A549 (cell line): ENCODE results near the gene SNAPIN. TPM values are rescaled to one million over a fixed set of nuclear protein-coding genes. Genes with fewer than 3 reads are reported as not detected.

Experiments used
- ATAC-seq, 2 experiments: fragments of 200-7000 bp in 1 of 2; fragments of >200 bp in 1 of 2; cut with Nextera tagmentation in 1 of 2; cut with Tn5 transposase in 1 of 2; 3 replicates each; pipeline versions ENCODE4 v1.8.0 to v1.9.1; 2018 to 2020; ENCODE audit warnings: mild to moderate bottlenecking in 1 of 2, moderate library complexity in 1 of 2
- CTCF ChIA-PET: fragments of 300-600 bp; sonication (Branson Sonifier 250); formaldehyde crosslinking; extraction: SDS; loops from one replicate; lab custom pipeline; 2021; ENCODE audit warnings: antibody characterized with exemption, inconsistent platforms; lab: Yijun Ruan, JAX
- POLR2A ChIA-PET: fragments of 350-600 bp; formaldehyde crosslinking; extraction: SDS; loops from one replicate; lab custom pipeline; 2021; ENCODE audit warnings: antibody characterized with exemption, inconsistent platforms; lab: Yijun Ruan, JAX
- DNase-seq, 2 experiments: peaks; one replicate each; pipeline versions ENCODE4 v3.0.0 to v3.0.0-alpha.2; 2011 to 2016; ENCODE audit warnings: low read depth in 1 of 2, low spot score in 1 of 2
- FAIRE-seq: peaks from 2 replicates; lab custom pipeline; 2011; peaks lifted over from hg19 to GRCh38; lab: Jason Lieb, UNC
- H3K27ac ChIP-seq, 2 experiments: fragments of >200 bp; sonication (Bioruptor Twin); formaldehyde crosslinking; 3 replicates each; pipeline ENCODE4 v1.5.1; 2016 to 2017
- H3K4me1 ChIP-seq: fragments of >200 bp; sonication (Bioruptor Twin); formaldehyde crosslinking; 3 replicates; pipeline ENCODE4 v1.6.1; 2016
- H3K4me2 ChIP-seq: fragments of >200 bp; sonication (Bioruptor Twin); formaldehyde crosslinking; 3 replicates; pipeline ENCODE4 v1.6.1; 2016
- H3K4me3 ChIP-seq: fragments of >200 bp; sonication (Bioruptor Twin); formaldehyde crosslinking; 3 replicates; pipeline ENCODE4 v1.5.1; 2016
- H3K9me3 ChIP-seq: fragments of >200 bp; sonication (Bioruptor Twin); formaldehyde crosslinking; 3 replicates; pipeline ENCODE4 v1.6.1; 2016
- BCL3 ChIP-seq: fragments of >200 bp; sonication (Bioruptor Twin); formaldehyde crosslinking; IDR thresholded peaks from 3 replicates; pipeline ENCODE4 v1.6.1; 2016
- CBX2 ChIP-seq: fragments of 200-600 bp; sonication (generic); IDR thresholded peaks from 2 replicates; pipeline ENCODE4 v1.6.1; 2016; ENCODE audit warnings: low read depth, mild to moderate bottlenecking, borderline replicate concordance
- CEBPB ChIP-seq, 2 experiments: fragments of >200 bp in 1 of 2; sonication (Bioruptor Twin) in 1 of 2; formaldehyde crosslinking in 1 of 2; IDR thresholded peaks; 2 replicates each; pipeline ENCODE4 v1.6.1; 2012 to 2016
- CHD2 ChIP-seq: fragments of 150-350 bp; IDR thresholded peaks from 2 replicates; pipeline ENCODE4 v1.6.1; 2014; ENCODE audit warnings: low read length; ENCODE audit not compliant: partially characterized antibody
- CTCF ChIP-seq: fragments of >200 bp; sonication (Bioruptor Twin); formaldehyde crosslinking; IDR thresholded peaks from 3 replicates; pipeline ENCODE4 v1.5.1; 2016
- ELK1 ChIP-seq: fragments of 150-350 bp; IDR thresholded peaks from 2 replicates; pipeline ENCODE4 v1.6.1; 2014; ENCODE audit warnings: low read depth, mild to moderate bottlenecking, low read length
- EP300 ChIP-seq, 2 experiments: fragments of >200 bp; sonication (Bioruptor Twin); formaldehyde crosslinking; IDR thresholded peaks; 2 replicates in 1 of 2; 3 replicates in 1 of 2; pipeline ENCODE4 v1.6.1; 2016 to 2017
- FOSL2 ChIP-seq, 2 experiments: fragments of 450-650 bp in 1 of 2; fragments of >200 bp in 1 of 2; sonication (Bioruptor Twin) in 1 of 2; formaldehyde crosslinking; IDR thresholded peaks; 2 replicates each; pipeline versions ENCODE4 v1.5.0 to v1.6.1; 2016 to 2020; ENCODE audit warnings: mild to moderate bottlenecking in 1 of 2, moderate library complexity in 1 of 2
- FOXS1 ChIP-seq: fragments of 250-450 bp; sonication (Bioruptor Pico); IDR thresholded peaks from 2 replicates; pipeline ENCODE4 v1.5.0; 2020; ENCODE audit warnings: mild to moderate bottlenecking, moderate library complexity
- GATA3 ChIP-seq: IDR thresholded peaks from 2 replicates; pipeline ENCODE4 v1.6.1; 2012; ENCODE audit warnings: borderline replicate concordance
- HDAC2 ChIP-seq: fragments of 200-600 bp; sonication (generic); IDR thresholded peaks from 2 replicates; pipeline ENCODE4 v1.6.1; 2016
- HMGXB4 ChIP-seq: fragments of 250-450 bp; sonication (Bioruptor Pico); IDR thresholded peaks from 2 replicates; pipeline ENCODE4 v1.5.0; 2021; ENCODE audit warnings: mild to moderate bottlenecking, moderate library complexity, borderline replicate concordance
- HOXB5 ChIP-seq: fragments of 250-450 bp; sonication (Bioruptor Pico); IDR thresholded peaks from 2 replicates; pipeline ENCODE4 v1.5.0; 2020; ENCODE audit warnings: mild to moderate bottlenecking, moderate library complexity
- KDM5A ChIP-seq: fragments of 200-600 bp; sonication (generic); IDR thresholded peaks from 2 replicates; pipeline ENCODE4 v1.6.1; 2016; ENCODE audit warnings: antibody characterized with exemption, mild to moderate bottlenecking
- MAZ ChIP-seq: fragments of 150-350 bp; IDR thresholded peaks from 2 replicates; pipeline ENCODE4 v1.6.1; 2014; ENCODE audit warnings: antibody characterized with exemption, low read depth, low read length, borderline replicate concordance
- NFE2L2 ChIP-seq: fragments of 150-350 bp; conservative IDR thresholded peaks from 2 replicates; pipeline ENCODE4 v1.6.1; 2014; ENCODE audit warnings: low read length
- NPAS2 ChIP-seq: fragments of 250-450 bp; sonication (Bioruptor Pico); IDR thresholded peaks from 2 replicates; pipeline ENCODE4 v1.8.0; 2022; ENCODE audit warnings: mild to moderate bottlenecking, moderate library complexity, borderline replicate concordance
- POLR2A ChIP-seq: IDR thresholded peaks from 2 replicates; pipeline ENCODE4 v1.6.1; 2012; ENCODE audit warnings: mild to moderate bottlenecking, low read length
- RARB ChIP-seq: fragments of 250-450 bp; sonication (Bioruptor Pico); IDR thresholded peaks from 2 replicates; pipeline ENCODE4 v1.8.0; 2021; ENCODE audit warnings: mild to moderate bottlenecking, moderate library complexity
- RCOR1 ChIP-seq: fragments of 150-350 bp; IDR thresholded peaks from 2 replicates; pipeline ENCODE4 v1.6.1; 2014; ENCODE audit warnings: antibody characterized with exemption, low read length, low read depth
- RNF2 ChIP-seq: fragments of 200-600 bp; sonication (generic); IDR thresholded peaks from 2 replicates; pipeline ENCODE4 v1.6.1; 2016; ENCODE audit warnings: low read depth, mild to moderate bottlenecking, antibody characterized with exemption, moderate library complexity, borderline replicate concordance
- SMC3 ChIP-seq: fragments of >200 bp; sonication (Bioruptor Twin); formaldehyde crosslinking; IDR thresholded peaks from 3 replicates; pipeline ENCODE4 v1.6.1; 2018; ENCODE audit warnings: inconsistent platforms
- SREBF2 ChIP-seq: fragments of 450-650 bp; IDR thresholded peaks from 2 replicates; pipeline ENCODE4 v1.6.1; 2014; ENCODE audit warnings: mild to moderate bottlenecking, moderate library complexity
- TP53 ChIP-seq: fragments of 250-450 bp; sonication (Bioruptor Pico); IDR thresholded peaks from 2 replicates; pipeline ENCODE4 v1.5.0; 2021; ENCODE audit warnings: mild to moderate bottlenecking, moderate library complexity
- ZNF302 ChIP-seq: fragments of 250-450 bp; sonication (Bioruptor Pico); IDR thresholded peaks from 2 replicates; pipeline ENCODE4 v1.9.0; 2021; ENCODE audit warnings: inconsistent platforms, mild to moderate bottlenecking, moderate library complexity
- WGBS: methylation state at CpG from one replicate; pipeline ENCODE4 v1.1.6; 2017; ENCODE audit errors: missing lambda C conversion rate; 5-methylcytosine and 5-hydroxymethylcytosine counted together
- polyA plus RNA-seq, 4 experiments: library from polyadenylated mRNA; depleted of rRNA in 3 of 4; stranded (reverse); fragments of >200 nt; fragmentation: RNase III in 1 of 4; extraction: RNeasy Plus Mini Kit Qiagen cat#74134 plus additional on column Dnase treatment in 1 of 4; gene quantifications; 2 replicates in 3 of 4; 3 replicates in 1 of 4; pipeline ENCODE4 v1.2.3, GENCODE V29; 2011 to 2017

Gene SNAPIN
- polyA plus RNA-seq, 2 of the 4 experiments (the other 2 are of a cell fraction), result 52.6 to 71.4 TPM

- H3K9me3 ChIP-seq, result no peaks in the 10 kb centered on the region
- ATAC-seq, result no peak
- TF ChIP-seq ELK1 (no peak), CTCF (no peak), FOSL2 (IDR thresholded peaks at IDR 0.05) (no peak), FOSL2 (CRISPR knock-in tag; IDR thresholded peaks at IDR 0.05) (no peak), CHD2 (no peak), EP300 (IDR thresholded peaks at IDR 0.05) (no peak)
- TF ChIP-seq, all 56 proteins: peak for 0
- Histone ChIP-seq H3K27ac (peak overlapping the region in 1 of 2 experiments; percentile 90; a peak in 2 of 6 replicates), H3K4me1 (peaks cover 10% of the 10 kb centered on the region), H3K4me2 (peak overlapping the region; percentile 97), H3K4me3 (peak overlapping the region; percentile 78)
- CTCF ChIA-PET, result interaction anchor here (1.4 to 4.1 kb wide), 4 partner anchors 8 to 97 kb away, joined by 4 to 13 read pairs (median 8); partner anchors contain the start of gene S100A13
- WGBS, result 79% methylated on average over 6 of the region's 6 CpGs
- no peak for DNase-seq
- POLR2A ChIA-PET, result interaction anchor here (1.6 kb wide), 1 partner anchor 11 kb away, joined by 4 read pairs; no protein-coding TSS in a partner anchor
- FAIRE-seq, result no peak
Measured at GRCh38 chr1:153669606-153670005, 11.1 kb downstream of the SNAPIN start.

- no peak for FAIRE-seq
- ATAC-seq, result peak; percentile 27 to 52
- ChIA-PET POLR2A (interaction anchor here (1.6 kb wide), 1 partner anchor 11 kb away, joined by 4 read pairs; no protein-coding TSS in a partner anchor), CTCF (interaction anchor here (1.1 to 2.7 kb wide), 4 partner anchors 43 to 316 kb away, joined by 3 to 10 read pairs (median 4); partner anchors contain the start of genes RAB13 and S100A13)
- H3K4me3 ChIP-seq, result peak overlapping the region; percentile 78
- TF ChIP-seq RNF2 (no peak), KDM5A (peak; percentile 78), GATA3 (no peak), CEBPB (IDR thresholded peaks at IDR 0.05) (no peak)
- peaks cover 10% of the 10 kb centered on the region for H3K4me1 ChIP-seq
- peak overlapping the region; percentile 97 for H3K4me2 ChIP-seq
- under 1% methylated on average over 21 of the region's 22 CpGs for WGBS
- H3K27ac ChIP-seq, result peak overlapping the region; percentile 82 to 90
- DNase-seq, result no peak
- H3K9me3 ChIP-seq, result no peaks in the 10 kb centered on the region
Measured at GRCh38 chr1:153670257-153670858, 11.9 kb downstream of the SNAPIN start.

GRCh38 chr1:153670859-153671627, 12.5 kb downstream of the SNAPIN start, which contains the start of gene ILF2:
Gene ILF2 (minus strand): TSS chr1:153670993. CDS start chr1:153670922, 71 bp downstream.
- CTCF ChIA-PET, result interaction anchor here (0.6 to 3.0 kb wide), 14 partner anchors 10 to 318 kb away, joined by 3 to 15 read pairs (median 4); partner anchors contain the start of genes RAB13 and S100A13
- Histone ChIP-seq H3K27ac (peak within 1 kb of the TSS; percentile 82 to 90), H3K4me2 (peak within 1 kb of the TSS; percentile 97), H3K9me3 (no peaks in the 10 kb centered on the region), H3K4me1 (peaks cover 10% of the 10 kb centered on the region), H3K4me3 (peak within 1 kb of the TSS; percentile 78)
- DNase-seq (peak; percentile 100), ATAC-seq (peak; percentile 94 to 98), FAIRE-seq (peak; percentile 94)
- WGBS, result 1% methylated on average over 35 of the region's 35 CpGs
- POLR2A ChIA-PET, result interaction anchor here (1.0 to 2.2 kb wide), 7 partner anchors 23 to 319 kb away, joined by 3 to 10 read pairs (median 7); partner anchors contain the start of genes CHTOP, INTS3, RAB13 and S100A13
- TF ChIP-seq POLR2A (peak; percentile 84), HOXB5 (CRISPR knock-in tag) (no peak), RARB (CRISPR knock-in tag) (no peak), FOXS1 (CRISPR knock-in tag) (no peak), CHD2 (peak; percentile 39), TP53 (no peak), HDAC2 (no peak), KDM5A (no peak), RCOR1 (no peak), HMGXB4 (CRISPR knock-in tag) (no peak), NPAS2 (no peak), BCL3 (peak; percentile 89; the same call in 2 of the 3 replicates), FOSL2 (IDR thresholded peaks at IDR 0.05) (no peak), FOSL2 (CRISPR knock-in tag; IDR thresholded peaks at IDR 0.05) (no peak), SREBF2 (peak; percentile 92), NFE2L2 (no peak), CBX2 (no peak), MAZ (no peak), SMC3 (no peak), ZNF302 (CRISPR knock-in tag) (no peak)
